GM18505 (cell line): ENCODE data around the gene CLCN1.

Experiments used
- ATAC-seq: cut with Tn5 transposase; IDR thresholded peaks from one replicate; pipeline ENCODE4 v1.9.1; 2021; ENCODE audit not compliant: unreplicated experiment
- POLR2A ChIP-seq: IDR thresholded peaks from 4 replicates; pipeline ENCODE4 v1.6.1; 2011; ENCODE audit warnings: borderline replicate concordance; ENCODE audit not compliant: insufficient read depth, insufficient read length; ENCODE audit errors: extremely low read depth

CLCN1 gene

GRCh38 chr7:143394777-143395176, 78.9 kb downstream of the CLCN1 start:
- TF ChIP-seq POLR2A: no peak
- no peak for ATAC-seq

DNA sequence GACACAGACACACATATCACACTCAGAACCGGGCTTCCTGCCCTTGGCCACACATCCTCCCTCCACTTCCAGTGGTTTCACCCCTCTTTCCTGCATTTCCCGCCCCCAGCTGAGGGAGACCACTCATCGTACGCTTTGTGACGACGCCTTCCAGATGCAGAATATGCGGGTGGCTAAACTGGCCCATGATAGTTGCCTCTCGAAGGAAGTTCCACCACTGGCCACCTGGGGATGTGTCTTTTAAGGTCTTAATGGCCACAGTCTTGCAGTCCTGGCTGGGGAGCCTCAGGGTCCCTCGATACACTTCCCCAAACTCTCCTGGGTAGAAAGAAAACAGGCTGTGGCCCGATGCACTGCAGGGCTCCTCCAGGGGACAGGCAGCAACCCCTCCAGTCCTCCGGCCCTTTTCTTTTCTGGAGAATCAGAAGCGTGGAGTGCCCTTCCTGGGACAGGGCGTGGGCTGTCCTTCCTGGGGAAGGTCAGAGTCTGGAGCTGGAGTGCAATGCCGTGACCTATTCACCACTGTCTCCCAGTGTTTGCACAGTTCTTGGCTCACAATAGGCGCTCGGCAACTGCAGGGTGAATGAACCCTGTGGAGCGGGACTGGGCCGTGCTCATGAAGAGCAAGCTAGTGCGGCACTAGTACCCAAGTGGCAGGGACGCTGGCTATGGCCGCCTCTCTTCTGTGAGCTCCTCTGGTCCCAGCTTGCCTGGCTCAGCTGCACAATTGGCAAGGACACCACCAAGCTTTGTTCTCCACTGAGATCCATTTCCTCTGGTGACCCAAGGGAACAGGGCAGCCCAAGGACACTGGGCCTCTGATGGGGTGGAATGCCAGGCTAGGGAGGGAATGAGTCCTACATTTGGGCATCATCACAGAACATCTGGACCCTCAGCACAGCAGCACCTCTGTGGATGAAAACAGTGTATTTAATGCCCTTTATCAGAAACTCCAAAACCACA, 79.6 kb downstream of the CLCN1 start:
- no peak for ATAC-seq

GRCh38 chr7:143396182-143396581, 80.3 kb downstream of the CLCN1 start:
- TF ChIP-seq POLR2A: no peak
- no peak for ATAC-seq

More for the DNA sequence above, 79.6 kb downstream of the CLCN1 start:
- no peak for TF ChIP-seq POLR2A

- no peak for ATAC-seq
Observed at GRCh38 chr7:143396625-143397556, 81.0 kb downstream of the CLCN1 start.

GRCh38 chr7:143397710-143398530, 82.0 kb downstream of the CLCN1 start:
- no peak for ATAC-seq
- TF ChIP-seq POLR2A: no peak

More at GRCh38 chr7:143396625-143397556, 81.0 kb downstream of the CLCN1 start:
- TF ChIP-seq POLR2A: no peak

DNA sequence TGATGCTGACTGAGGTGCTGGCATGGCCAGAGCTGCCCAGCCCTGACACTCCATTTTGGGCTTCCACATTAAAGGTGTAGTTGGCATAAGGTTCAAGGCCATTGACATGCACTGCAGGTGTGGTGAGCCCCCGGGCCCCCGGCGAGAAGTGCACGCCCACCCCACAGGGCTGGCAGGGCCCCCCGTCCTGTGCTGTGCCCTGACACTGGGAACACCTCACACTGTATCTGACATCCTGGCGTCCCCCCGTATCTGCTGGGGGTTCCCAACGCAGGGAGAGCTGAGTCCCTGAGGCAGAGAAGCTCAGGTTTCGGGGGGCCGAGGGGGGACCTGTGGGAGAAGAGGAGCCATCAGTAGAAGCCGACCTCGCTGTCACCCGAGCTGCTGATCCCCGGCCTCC, 82.7 kb downstream of the CLCN1 start:
- no peak for ATAC-seq

GRCh38 chr7:143399151-143399550, 83.2 kb downstream of the CLCN1 start:
- TF ChIP-seq POLR2A: no peak
- ATAC-seq: no peak

More for the DNA sequence above, 82.7 kb downstream of the CLCN1 start:
- no peak for TF ChIP-seq POLR2A

DNA sequence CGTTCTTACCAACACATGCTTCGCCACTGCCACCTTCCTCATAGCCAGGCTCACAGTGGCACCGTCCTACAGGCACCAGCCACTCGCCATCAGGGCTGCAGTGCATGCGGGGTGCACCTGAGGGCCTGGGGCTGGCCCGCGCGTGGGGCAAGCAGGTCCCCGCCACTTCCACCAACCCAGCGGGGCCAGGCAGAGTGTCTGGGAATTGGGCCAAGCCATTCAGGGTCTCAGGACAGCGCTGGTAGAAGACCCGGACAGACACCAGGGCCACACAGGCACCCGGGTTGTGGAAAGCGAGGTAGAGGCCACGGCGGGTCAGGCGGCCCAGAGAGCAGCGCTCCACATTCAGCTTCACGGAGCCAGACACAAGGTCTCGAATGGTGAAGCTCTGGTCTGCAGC, 83.7 kb downstream of the CLCN1 start:
- ATAC-seq: no peak
- no peak for TF ChIP-seq POLR2A

GRCh38 chr7:143401265-143401664, 85.4 kb downstream of the CLCN1 start:
- no peak for TF ChIP-seq POLR2A
- ATAC-seq: no peak
